GM19099 (cell line): ENCODE measurements around the gene PIK3R5.

Experiments used
- POLR2A ChIP-seq: IDR thresholded peaks from 3 replicates; pipeline ENCODE4 v1.6.1; 2011; ENCODE audit warnings: low read depth; ENCODE audit not compliant: insufficient read length; ENCODE audit errors: extremely low read depth

The PIK3R5 gene

GRCh38 chr17:8995711-8996110 is 30.2 kb upstream of the PIK3R5 start:
- no peak for TF ChIP-seq POLR2A

- TF ChIP-seq POLR2A, result no peak
Observed at GRCh38 chr17:8994319-8994718, 28.8 kb upstream of the PIK3R5 start.

DNA sequence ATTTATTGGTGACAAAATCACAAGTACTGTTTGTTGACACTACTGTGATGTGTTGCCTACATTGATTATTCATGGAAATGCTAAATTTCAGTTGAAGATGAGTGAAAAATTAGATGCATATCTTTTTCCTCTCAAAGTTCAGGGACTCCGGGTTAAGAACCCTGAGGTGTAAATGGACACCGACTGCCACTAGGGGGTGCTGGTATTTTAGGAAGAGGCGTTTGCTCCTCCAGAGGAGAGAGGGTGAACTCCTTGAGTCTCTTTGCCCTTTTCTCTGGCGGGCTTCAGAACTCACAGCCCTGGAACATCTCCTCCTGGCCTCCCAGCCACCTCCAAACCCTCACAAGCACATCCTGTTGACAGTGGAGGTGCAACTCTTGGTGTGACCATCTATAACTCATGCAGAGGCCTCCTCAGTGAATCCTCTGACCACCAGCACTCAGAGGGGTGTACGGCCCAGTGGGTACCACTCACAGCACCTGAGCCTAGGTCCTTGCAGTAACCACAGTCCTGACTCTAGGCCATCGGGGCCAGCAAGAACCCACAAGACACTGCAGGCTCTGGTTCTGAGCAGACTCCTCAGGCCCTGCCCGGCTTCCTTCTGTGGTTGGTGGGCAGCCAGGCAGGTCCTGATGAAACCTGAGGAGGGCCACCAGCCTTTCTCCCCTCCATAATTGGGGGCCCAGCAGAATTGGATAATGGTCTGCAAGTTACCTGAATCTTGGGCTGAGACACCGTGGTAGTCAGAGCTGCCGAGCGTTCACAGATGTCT is 26.2 kb upstream of the PIK3R5 start:
- no peak for TF ChIP-seq POLR2A

DNA sequence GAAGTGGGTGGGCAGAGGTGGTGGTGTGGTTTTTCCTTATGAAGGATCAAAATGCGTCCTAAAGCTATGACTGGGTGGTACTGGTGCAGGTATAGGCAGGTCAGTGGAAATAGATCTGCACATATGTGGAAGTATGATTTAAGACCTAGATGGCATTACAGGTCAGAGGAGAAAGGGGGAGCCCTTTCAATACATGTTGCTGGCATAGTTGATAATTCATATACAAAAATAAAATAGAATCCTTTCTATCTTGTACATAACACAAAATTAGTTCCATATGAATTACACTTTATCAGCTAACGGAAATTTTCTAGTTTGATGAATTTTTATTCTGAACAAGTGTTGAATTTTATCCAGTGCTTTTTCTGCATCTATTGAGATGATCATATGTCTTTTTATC is 20.8 kb upstream of the PIK3R5 start:
- no peak for TF ChIP-seq POLR2A

DNA sequence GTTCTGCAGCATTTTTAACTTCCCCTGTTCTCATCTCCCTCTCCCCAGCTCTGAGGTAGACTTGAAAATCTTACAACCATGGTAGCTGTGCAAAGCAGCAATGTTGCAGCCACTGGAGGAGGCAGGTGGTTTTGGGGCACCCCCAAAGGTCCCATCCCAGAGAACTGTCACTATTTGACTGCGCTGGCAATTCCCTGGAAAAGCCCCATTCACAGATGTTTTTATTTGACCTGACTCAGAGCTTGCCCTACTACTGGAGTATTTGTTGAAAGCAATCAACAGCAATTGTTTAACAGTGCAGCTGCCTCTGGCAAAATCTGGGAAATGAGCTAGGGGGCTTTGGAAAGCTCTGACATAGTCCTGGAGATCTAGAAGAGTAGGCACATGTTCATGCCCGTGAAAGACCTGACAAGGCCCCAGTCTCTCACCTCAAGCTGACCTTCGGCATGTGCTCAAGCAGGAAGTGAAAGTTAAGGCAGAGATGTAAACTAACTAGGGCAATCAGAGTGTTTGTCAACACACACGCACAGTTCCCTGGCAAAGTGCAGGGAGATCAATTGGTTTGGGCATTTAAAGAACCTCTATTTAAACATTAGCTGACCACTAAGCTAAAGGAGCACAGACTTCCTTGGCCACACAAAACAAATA is 19.7 kb upstream of the PIK3R5 start:
- TF ChIP-seq POLR2A, result no peak

DNA sequence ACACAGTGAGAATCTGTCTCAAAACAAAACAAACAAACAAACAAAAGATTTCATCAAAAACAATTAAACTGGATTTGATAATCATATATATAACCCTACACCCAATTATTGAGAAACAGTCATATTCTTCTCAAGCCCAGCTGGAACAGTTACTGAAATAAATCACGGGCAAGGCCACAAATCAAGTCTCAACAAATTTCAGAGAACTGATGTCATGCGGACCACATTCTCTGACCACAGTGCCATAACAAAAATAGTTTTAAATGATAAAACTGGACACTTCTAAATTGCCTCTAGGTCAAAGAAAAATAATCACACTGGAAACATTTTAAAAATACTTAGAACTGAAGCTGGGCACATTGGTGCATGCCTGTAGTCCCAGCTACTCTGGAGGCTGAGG is 15.9 kb upstream of the PIK3R5 start:
- TF ChIP-seq POLR2A, result no peak

- no peak for TF ChIP-seq POLR2A
Observed at GRCh38 chr17:8979715-8980114, 14.2 kb upstream of the PIK3R5 start.

- no peak for TF ChIP-seq POLR2A
Observed at GRCh38 chr17:8976638-8977037, 11.1 kb upstream of the PIK3R5 start.

DNA sequence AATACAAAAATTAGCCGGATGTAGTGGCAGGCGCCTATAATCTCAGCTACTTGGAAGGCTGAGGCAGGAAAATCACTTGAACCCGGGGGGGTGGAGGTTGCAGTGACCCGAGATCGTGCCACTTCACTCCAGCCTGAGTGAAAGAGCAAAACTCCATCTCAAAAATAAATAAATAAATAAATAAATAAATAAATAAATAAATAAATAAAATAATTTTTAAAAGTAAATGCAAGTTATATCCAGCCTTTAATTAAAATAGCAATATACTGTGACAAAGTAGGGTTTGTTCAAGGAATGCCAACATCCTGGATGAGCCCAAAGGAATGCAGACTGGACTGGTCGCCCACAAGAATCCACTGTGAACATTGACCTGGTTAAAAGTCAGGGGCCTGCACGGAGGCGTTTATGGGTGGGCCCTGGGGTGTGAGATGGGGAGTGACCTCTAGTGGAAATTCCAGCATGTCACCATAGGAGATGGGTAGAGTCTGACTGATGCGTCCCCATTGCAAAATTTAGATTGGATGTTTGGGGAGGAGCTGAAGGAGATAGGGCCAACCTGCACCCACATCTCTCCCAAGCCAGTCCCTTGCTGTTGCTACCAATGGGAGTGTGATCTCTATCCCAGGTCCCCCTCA is 9.7 kb upstream of the PIK3R5 start:
- TF ChIP-seq POLR2A, result no peak

GRCh38 chr17:8969901-8970300 is 4.4 kb upstream of the PIK3R5 start:
- no peak for TF ChIP-seq POLR2A

DNA sequence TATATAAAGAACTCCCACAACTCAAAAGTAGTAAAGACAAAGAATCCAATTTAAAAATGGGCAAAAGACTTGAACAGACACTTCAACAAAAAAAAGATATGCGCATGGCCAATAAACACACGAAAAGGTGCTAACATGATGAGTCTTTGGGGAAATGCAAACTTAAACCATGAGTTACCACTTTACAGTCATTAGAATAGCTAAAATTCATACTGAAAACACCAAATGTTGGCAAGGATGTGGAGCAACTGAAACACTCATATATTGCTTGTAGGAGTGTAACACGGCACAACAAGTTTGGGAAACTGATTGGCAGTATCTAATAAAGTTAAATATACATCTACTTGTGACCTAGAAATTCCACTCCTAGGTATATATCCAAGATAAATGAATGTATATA is 3.0 kb upstream of the PIK3R5 start:
- no peak for TF ChIP-seq POLR2A

DNA sequence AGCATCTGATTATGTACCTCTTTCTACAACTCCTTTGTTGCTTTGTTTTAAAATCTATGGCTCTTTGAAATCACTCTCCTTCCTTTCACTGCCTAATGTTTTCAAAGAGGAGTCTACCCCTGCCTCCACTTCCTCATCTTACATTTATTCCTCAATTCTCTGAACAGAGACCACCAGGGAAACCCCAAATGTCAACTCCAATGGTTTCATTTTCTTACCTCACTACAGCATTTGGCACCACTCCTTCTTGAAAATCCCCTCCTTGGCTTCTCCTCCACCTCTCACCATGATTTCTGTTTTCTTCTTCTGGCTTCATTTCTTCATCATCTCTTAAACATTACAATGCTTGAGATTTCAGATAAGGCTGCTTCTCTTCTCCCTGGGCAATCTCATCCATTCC is 2.4 kb upstream of the PIK3R5 start:
- no peak for TF ChIP-seq POLR2A

DNA sequence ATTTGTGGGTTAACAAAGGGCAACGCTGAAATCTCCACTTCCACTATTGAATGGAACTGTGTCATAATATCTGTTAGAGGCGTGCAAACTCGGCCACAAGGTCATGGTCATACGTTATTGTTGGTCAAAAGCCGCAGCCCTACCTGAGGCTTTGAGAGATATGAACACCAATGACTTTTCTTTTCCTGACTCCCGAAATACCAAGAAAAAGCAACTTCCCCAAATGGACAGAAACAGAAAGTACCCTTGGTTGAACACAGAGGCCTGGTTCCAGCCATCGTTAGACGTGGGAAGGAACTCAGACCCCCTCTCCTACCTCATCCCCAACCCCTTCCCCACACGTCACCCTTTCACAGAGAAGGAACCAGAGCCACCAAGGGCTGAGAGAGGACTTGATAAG is 1.4 kb upstream of the PIK3R5 start:
- TF ChIP-seq POLR2A, result no peak

GRCh38 chr17:8964801-8965393 is 610 bp downstream of the PIK3R5 start:
- no peak for TF ChIP-seq POLR2A

DNA sequence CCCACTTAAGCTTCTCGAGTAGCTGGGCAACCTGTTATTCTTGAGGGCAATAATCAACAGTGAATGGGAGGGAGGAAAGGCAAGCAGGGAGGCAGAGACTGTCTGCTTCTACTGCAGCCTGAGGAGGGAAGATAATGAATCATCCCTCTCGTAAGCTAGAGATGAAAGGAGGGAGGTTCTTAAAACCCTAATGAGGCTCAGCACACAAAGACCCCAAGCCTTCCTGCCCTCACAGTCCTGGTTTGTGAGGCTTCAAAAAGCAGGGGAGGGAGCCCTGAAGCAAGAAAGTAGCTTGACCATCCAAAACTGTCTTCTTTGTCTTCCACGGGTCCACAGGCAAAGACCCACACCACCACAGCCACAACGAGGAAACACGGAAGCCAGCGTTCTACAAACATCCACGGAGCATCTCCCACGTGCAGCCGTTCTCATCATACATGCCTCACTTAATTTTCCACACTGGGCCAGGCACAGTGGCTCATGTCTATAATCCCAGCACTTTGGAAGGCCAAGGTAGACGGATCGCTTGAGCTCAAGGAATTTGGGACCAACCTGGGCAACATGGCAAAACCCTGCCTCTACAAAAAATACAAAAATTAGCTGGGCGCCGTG is 1.8 kb downstream of the PIK3R5 start:
- no peak for TF ChIP-seq POLR2A
